Measurements from ENCODE around the gene DNAH11.

The DNAH11 gene

GRCh38 chr7:21887353-21887752 lies 344.5 kb downstream of the DNAH11 start:
- DNase-seq (ENCODE audit: low read depth): no peak

- DNase-seq (ENCODE audit: low read depth): no peak
Observed at GRCh38 chr7:21887779-21888178, 344.9 kb downstream of the DNAH11 start.

GRCh38 chr7:21891291-21891690 lies 348.5 kb downstream of the DNAH11 start:
- no peak for DNase-seq (ENCODE audit: low read depth)

- DNase-seq (ENCODE audit: low read depth): no peak
Observed at GRCh38 chr7:21893401-21893800, 350.6 kb downstream of the DNAH11 start.

GRCh38 chr7:21898265-21898930 lies 355.6 kb downstream of the DNAH11 start:
- no peak for DNase-seq (ENCODE audit: low read depth)

GRCh38 chr7:21902240-21902639 lies 359.4 kb downstream of the DNAH11 start:
- peak; percentile 87 for DNase-seq (ENCODE audit: low read depth)

- peak; percentile 56 for DNase-seq (ENCODE audit: low read depth)
Observed at GRCh38 chr7:21903020-21903786, 360.4 kb downstream of the DNAH11 start.

- DNase-seq (ENCODE audit: low read depth): no peak
Observed at GRCh38 chr7:21908746-21909145, 365.9 kb downstream of the DNAH11 start.

- no peak for DNase-seq (ENCODE audit: low read depth)
Observed at GRCh38 chr7:21910253-21910652, 367.4 kb downstream of the DNAH11 start.

- peak; percentile 80 for DNase-seq (ENCODE audit: low read depth)
Observed at GRCh38 chr7:21911341-21911875, 368.6 kb downstream of the DNAH11 start.

GRCh38 chr7:21912305-21912704 lies 369.5 kb downstream of the DNAH11 start:
- peak; percentile 66 for DNase-seq (ENCODE audit: low read depth)

GRCh38 chr7:21912931-21913780 lies 370.3 kb downstream of the DNAH11 start:
- DNase-seq (ENCODE audit: low read depth): no peak

GRCh38 chr7:21914671-21915070 lies 371.8 kb downstream of the DNAH11 start:
- no peak for DNase-seq (ENCODE audit: low read depth)

- DNase-seq (ENCODE audit: low read depth): no peak
Observed at GRCh38 chr7:21915140-21915539, 372.3 kb downstream of the DNAH11 start.

GRCh38 chr7:21916176-21916575 lies 373.3 kb downstream of the DNAH11 start:
- no peak for DNase-seq (ENCODE audit: low read depth)

GRCh38 chr7:21916629-21917028 lies 373.8 kb downstream of the DNAH11 start:
- DNase-seq (ENCODE audit: low read depth): no peak

- DNase-seq (ENCODE audit: low read depth): no peak
Observed at GRCh38 chr7:21918216-21918615, 375.4 kb downstream of the DNAH11 start.

GRCh38 chr7:21920936-21921335 lies 378.1 kb downstream of the DNAH11 start:
- DNase-seq (ENCODE audit: low read depth): no peak

GRCh38 chr7:21922605-21923004 lies 379.8 kb downstream of the DNAH11 start:
- DNase-seq (ENCODE audit: low read depth): no peak

- DNase-seq (ENCODE audit: low read depth): peak; percentile 75
Observed at GRCh38 chr7:21923658-21924057, 380.8 kb downstream of the DNAH11 start.

GRCh38 chr7:21926448-21926847 lies 383.6 kb downstream of the DNAH11 start:
- no peak for DNase-seq (ENCODE audit: low read depth)

GRCh38 chr7:21927693-21928092 lies 384.9 kb downstream of the DNAH11 start:
- DNase-seq (ENCODE audit: low read depth): no peak

Data from iris pigment epithelial cell (primary cell).